CD4-positive, alpha-beta T cell (primary cell): ENCODE data around the gene PKN2. TPM values are rescaled to one million over a fixed set of nuclear protein-coding genes. Genes with fewer than 3 reads are reported as not detected.
"Not testable (repeated sequence)": the region's sequence is repeated elsewhere in the genome, so short reads cannot be mapped to it uniquely, and the experiment has no call there.

ENCODE experiments used
- ATAC-seq: fragments of 200-7000 bp; cut with Tn5 transposase; one replicate; pipeline ENCODE4 v1.10.0; 2022; ENCODE audit warnings: mild to moderate bottlenecking; ENCODE audit not compliant: poor library complexity
- CTCF ChIA-PET: fragments of 350-600 bp; sonication (Branson Sonifier 250); formaldehyde crosslinking; loops from one replicate; lab custom pipeline; 2021; ENCODE audit warnings: antibody characterized with exemption, inconsistent platforms; lab: Charles Lee
- POLR2A ChIA-PET: fragments of 350-600 bp; sonication (Branson Sonifier 250); formaldehyde crosslinking; loops from one replicate; lab custom pipeline; 2021; ENCODE audit warnings: antibody characterized with exemption, inconsistent platforms; lab: Charles Lee
- DNase-seq, 14 experiments: peaks; one replicate each; pipeline ENCODE4 v3.0.0-alpha.2; 2013 to 2020; ENCODE audit warnings: mixed read lengths in 2 of 14
- H3K27ac ChIP-seq, 2 donors: one replicate each; pipeline versions ENCODE4 v1.5.1 to v1.7.0; 2013; ENCODE audit warnings: low read length in 2 of 2, low read depth in 1 of 2, mild to moderate bottlenecking in 1 of 2
- H3K27me3 ChIP-seq, 2 experiments: 1 replicate in 1 of 2; 2 replicates in 1 of 2; pipeline versions ENCODE4 v1.6.1 to v1.7.0; 2013; ENCODE audit warnings: low read length in 2 of 2, control low read depth in 1 of 2, mild to moderate bottlenecking in 1 of 2, moderate library complexity in 1 of 2; ENCODE audit not compliant: insufficient read depth in 2 of 2, control insufficient read depth in 1 of 2
- H3K36me3 ChIP-seq: one replicate; pipeline ENCODE4 v1.6.1; 2013; ENCODE audit warnings: low read length, control low read depth; ENCODE audit not compliant: insufficient read depth
- H3K4me1 ChIP-seq: one replicate; pipeline ENCODE4 v1.6.1; 2013; ENCODE audit warnings: low read length, control low read depth; ENCODE audit not compliant: insufficient read depth
- H3K4me3 ChIP-seq: one replicate; pipeline ENCODE4 v1.5.1; 2013; ENCODE audit warnings: mild to moderate bottlenecking, low read length, moderate library complexity
- H3K9me3 ChIP-seq, 2 experiments: 1 replicate in 1 of 2; 2 replicates in 1 of 2; pipeline versions ENCODE4 v1.6.1 to v1.7.0; 2013; ENCODE audit warnings: low read length in 2 of 2, mild to moderate bottlenecking in 2 of 2, control low read depth in 1 of 2, moderate library complexity in 1 of 2; ENCODE audit not compliant: control insufficient read depth in 1 of 2, insufficient read depth in 1 of 2
- H3K27ac Mint-ChIP-seq: one replicate; pipeline ENCODE4 v1.8.0; 2020; ENCODE audit warnings: mixed read lengths
- H3K27me3 Mint-ChIP-seq: one replicate; pipeline ENCODE4 v1.8.0; 2021; ENCODE audit warnings: mixed read lengths
- H3K36me3 Mint-ChIP-seq: one replicate; pipeline ENCODE4 v1.8.0; 2021; ENCODE audit warnings: low read depth, mixed read lengths
- H3K4me1 Mint-ChIP-seq: one replicate; pipeline ENCODE4 v1.8.0; 2021; ENCODE audit warnings: low read depth, mixed read lengths
- H3K4me3 Mint-ChIP-seq: one replicate; pipeline ENCODE4 v1.8.0; 2020; ENCODE audit warnings: mild to moderate bottlenecking, mixed read lengths
- H3K9me3 Mint-ChIP-seq: one replicate; pipeline ENCODE4 v1.8.0; 2020; ENCODE audit warnings: mixed read lengths
- intact Hi-C, 2 experiments: fragments of 100-400 bp; cut with DNase I in 1 of 2; cut with micrococcal nuclease in 1 of 2; formaldehyde crosslinking; loops; one replicate each; pipeline versions ENCODE4 v1.15.1 to v1.9.0; 2023 to 2025; cut with DNase I, micrococcal nuclease
- total RNA-seq, 174 experiments: library from RNA in 2 of 174; stranded (reverse) in 2 of 174; gene quantifications; one replicate each; pipeline ENCODE4 v1.2.3 and lab custom pipeline; 2021 to 2026
- TF ChIP-seq, protein P1 (sequence below): fragments of 200-600 bp; IDR thresholded peaks from one replicate; pipeline ENCODE4 v1.8.0; 2022; ENCODE audit warnings: antibody characterized with exemption, mild to moderate bottlenecking

PKN2 gene
- total RNA-seq, 2 experiments from 2014 or later, result 38.8 to 41.4 TPM

DNA sequence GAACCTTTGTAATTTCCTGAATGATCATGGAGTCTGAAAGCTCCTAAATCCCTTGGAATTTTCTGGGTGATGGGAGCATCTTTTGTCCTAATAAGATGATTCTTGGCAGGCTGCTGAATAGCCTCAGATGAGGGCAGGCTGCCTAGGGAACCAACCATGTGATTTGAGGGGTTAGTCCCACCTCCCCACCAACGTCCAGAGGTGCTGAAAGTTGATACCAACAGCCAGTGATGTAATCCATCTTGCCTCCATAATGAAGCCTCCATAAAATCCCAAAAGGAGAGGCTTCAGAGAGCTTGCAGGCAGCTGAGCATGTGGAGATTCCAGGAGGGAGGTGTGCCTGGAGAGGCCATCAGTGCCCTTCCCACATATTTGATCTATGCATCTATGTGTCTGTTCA, 163.6 kb downstream of the PKN2 start:
- intact Hi-C loops, result no loop called here
- no peak for ATAC-seq
- POLR2A ChIA-PET, result interaction anchor here (1.1 kb wide), 1 partner anchor 13 kb away, joined by 3 read pairs; no protein-coding TSS in a partner anchor
- no peaks in the 10 kb centered on the region for H3K9me3 ChIP-seq
- CTCF ChIA-PET, result no interaction called here
- Mint-ChIP-seq H3K4me3 (no peak overlapping the region), H3K27me3 (no peaks in the 10 kb centered on the region), H3K36me3 (peaks cover 24% of the 10 kb centered on the region), H3K4me1 (no peaks in the 10 kb centered on the region), H3K9me3 (no peaks in the 10 kb centered on the region), H3K27ac (no peak overlapping the region)
- H3K36me3 ChIP-seq, result peaks cover 15% of the 10 kb centered on the region
- TF ChIP-seq, protein P1, sequence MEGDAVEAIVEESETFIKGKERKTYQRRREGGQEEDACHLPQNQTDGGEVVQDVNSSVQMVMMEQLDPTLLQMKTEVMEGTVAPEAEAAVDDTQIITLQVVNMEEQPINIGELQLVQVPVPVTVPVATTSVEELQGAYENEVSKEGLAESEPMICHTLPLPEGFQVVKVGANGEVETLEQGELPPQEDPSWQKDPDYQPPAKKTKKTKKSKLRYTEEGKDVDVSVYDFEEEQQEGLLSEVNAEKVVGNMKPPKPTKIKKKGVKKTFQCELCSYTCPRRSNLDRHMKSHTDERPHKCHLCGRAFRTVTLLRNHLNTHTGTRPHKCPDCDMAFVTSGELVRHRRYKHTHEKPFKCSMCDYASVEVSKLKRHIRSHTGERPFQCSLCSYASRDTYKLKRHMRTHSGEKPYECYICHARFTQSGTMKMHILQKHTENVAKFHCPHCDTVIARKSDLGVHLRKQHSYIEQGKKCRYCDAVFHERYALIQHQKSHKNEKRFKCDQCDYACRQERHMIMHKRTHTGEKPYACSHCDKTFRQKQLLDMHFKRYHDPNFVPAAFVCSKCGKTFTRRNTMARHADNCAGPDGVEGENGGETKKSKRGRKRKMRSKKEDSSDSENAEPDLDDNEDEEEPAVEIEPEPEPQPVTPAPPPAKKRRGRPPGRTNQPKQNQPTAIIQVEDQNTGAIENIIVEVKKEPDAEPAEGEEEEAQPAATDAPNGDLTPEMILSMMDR, result no peak
- no peak overlapping the region for H3K4me3 ChIP-seq
- DNase-seq, result no peak
- no peaks in the 10 kb centered on the region for H3K27me3 ChIP-seq
- H3K27ac ChIP-seq, result no peak overlapping the region
- no peaks in the 10 kb centered on the region for H3K4me1 ChIP-seq

DNA sequence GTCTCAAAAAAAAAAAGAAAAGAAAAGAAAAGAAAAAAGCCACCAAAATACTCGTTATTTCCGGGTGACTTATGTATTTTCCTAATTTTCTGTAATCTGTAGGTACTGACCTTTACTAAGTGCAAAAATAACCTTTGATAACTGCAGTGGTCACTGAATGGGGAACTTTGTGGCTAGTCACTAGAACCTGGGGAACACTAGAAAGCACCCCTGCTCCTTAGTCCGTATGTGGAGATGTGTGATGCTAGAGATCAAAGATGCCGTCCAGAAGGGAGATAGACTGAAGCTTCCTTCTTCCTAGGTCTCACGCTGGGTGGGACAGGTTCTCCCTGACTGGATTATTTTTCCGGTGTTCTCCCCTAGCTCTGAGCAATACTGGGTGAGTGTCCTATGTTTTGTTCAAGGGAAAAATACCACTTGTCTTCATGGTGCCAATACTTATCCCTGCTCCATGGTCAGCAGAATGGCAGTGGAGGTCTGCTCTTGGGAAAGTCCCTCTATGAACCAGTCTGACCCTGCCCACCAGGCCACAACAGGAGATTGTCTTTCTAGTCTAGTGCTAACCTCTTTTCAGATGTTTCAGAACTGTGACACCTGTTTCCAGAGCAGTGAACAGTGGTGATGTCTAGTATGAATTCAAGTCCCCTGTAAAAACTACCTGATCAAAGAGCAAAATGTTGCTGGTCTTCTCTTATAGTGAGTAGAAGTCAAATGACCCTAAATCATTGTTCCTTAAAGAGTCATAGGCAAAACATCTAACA, 167.4 kb downstream of the PKN2 start:
- H3K4me3 Mint-ChIP-seq, result no peak overlapping the region
- peaks cover 59% of the 10 kb centered on the region for H3K36me3 Mint-ChIP-seq
- no peaks in the 10 kb centered on the region for H3K4me1 ChIP-seq
- POLR2A ChIA-PET, result no interaction called here
- no peaks in the 10 kb centered on the region for H3K27me3 ChIP-seq
- peaks cover 49% of the 10 kb centered on the region for H3K36me3 ChIP-seq
- H3K9me3 ChIP-seq, result no peaks in the 10 kb centered on the region
- H3K27me3 Mint-ChIP-seq, result no peaks in the 10 kb centered on the region
- TF ChIP-seq, protein P1, result no peak
- no peak overlapping the region for H3K27ac ChIP-seq
- H3K9me3 Mint-ChIP-seq, result no peaks in the 10 kb centered on the region
- no peak for ATAC-seq
- CTCF ChIA-PET, result no interaction called here
- H3K4me1 Mint-ChIP-seq, result no peaks in the 10 kb centered on the region
- H3K27ac Mint-ChIP-seq, result peak overlapping the region; percentile 57
- intact Hi-C loops, result no loop called here
- no peak overlapping the region for H3K4me3 ChIP-seq
- DNase-seq, result no peak

DNA sequence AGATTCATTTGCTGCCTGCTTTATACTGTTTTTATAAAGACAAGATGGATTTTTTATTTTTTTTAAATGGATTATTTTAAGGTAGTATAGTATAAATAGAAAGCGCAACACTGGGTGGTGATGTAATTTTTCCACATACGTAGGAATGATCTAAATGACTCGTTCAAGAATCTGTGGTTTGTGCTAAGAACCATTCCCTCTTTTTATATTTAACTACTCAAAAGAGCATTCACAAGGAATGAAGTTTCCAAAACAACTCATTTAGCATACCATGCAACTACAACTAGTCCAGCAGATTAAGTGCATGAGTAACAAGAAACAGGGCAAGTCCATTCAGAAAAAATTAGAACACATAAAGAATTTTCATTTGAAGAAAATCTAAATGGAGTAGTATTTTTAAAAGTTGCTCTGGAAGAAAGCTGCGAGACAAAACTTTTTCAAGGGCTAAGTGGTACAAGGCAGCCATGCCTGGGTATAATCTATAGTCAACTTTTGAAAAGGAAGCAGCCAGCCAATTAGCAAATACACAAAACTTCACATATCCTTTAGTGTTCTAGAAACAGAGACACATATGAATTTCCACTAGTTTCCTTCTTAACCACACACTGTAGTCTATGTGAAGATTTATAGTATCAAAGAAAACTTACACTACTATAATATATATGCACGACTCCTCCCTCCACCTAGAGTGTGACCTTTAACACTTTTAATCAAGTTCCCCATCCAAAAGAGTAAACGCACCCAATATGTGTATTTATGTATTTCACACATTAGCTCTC, 183.9 kb downstream of the PKN2 start:
- Histone ChIP-seq H3K36me3 (peaks cover 31% of the 10 kb centered on the region), H3K4me3 (no peak overlapping the region), H3K27me3 (no peaks in the 10 kb centered on the region), H3K4me1 (peaks cover 21% of the 10 kb centered on the region), H3K27ac (no peak overlapping the region), H3K9me3 (no peaks in the 10 kb centered on the region)
- peak; percentile 33 for ATAC-seq
- intact Hi-C loops, result no loop called here
- H3K27me3 Mint-ChIP-seq, result no peaks in the 10 kb centered on the region
- no peaks in the 10 kb centered on the region for H3K9me3 Mint-ChIP-seq
- peak overlapping the region; percentile 35 for H3K4me3 Mint-ChIP-seq
- H3K36me3 Mint-ChIP-seq, result peaks cover 48% of the 10 kb centered on the region
- peaks cover 67% of the 10 kb centered on the region for H3K4me1 Mint-ChIP-seq
- TF ChIP-seq, protein P1, result no peak
- DNase-seq, result no peak
- ChIA-PET POLR2A (interaction anchor here (1.2 kb wide), 1 partner anchor 24 kb away, joined by 3 read pairs; the partner anchor contains the start of gene GTF2B), CTCF (interaction anchor here (1.3 kb wide), 1 partner anchor 9 kb away, joined by 4 read pairs; no protein-coding TSS in a partner anchor)
- peak overlapping the region; percentile 23 for H3K27ac Mint-ChIP-seq

DNA sequence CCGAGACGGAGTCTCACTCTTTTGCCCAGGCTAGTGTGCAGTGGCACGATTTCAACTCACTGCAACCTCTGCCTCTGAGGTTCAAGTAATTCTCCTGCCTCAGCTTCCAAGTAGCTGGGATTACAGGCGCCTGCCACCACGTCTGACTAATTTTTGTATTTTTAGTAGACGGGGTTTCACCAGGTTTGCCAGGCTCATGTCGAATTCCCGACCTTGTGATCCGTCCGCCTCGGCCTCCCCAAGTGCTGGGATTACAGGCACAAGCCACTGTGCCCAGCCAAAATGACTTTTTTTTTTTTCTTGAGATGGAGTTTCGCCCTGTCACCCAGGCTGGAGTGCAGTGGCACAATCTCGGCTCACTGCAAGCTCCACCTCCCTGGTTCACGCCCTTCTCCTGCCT, 185.6 kb downstream of the PKN2 start:
- H3K4me3 ChIP-seq, H3K27me3 Mint-ChIP-seq, H3K27ac Mint-ChIP-seq, CTCF ChIA-PET, H3K27me3 ChIP-seq, POLR2A ChIA-PET, H3K4me3 Mint-ChIP-seq, DNase-seq, H3K27ac ChIP-seq, H3K9me3 Mint-ChIP-seq, ATAC-seq, H3K9me3 ChIP-seq: not testable (repeated sequence)
- intact Hi-C loops, result loop anchor here in 1 of 2 experiments (10.0 kb wide), 1 partner anchor 1735 kb away; no protein-coding TSS in a partner anchor
- Histone ChIP-seq H3K4me1 (peaks cover 26% of the 10 kb centered on the region), H3K36me3 (peaks cover 19% of the 10 kb centered on the region)
- Mint-ChIP-seq H3K4me1 (peaks cover 64% of the 10 kb centered on the region), H3K36me3 (peaks cover 41% of the 10 kb centered on the region)
